PFSK-1 (cell line): ENCODE measurements around the gene IDH3B.

ENCODE experiments used
- FOXP2 ChIP-seq: optimal IDR thresholded peaks from 2 replicates; pipeline ENCODE3; 2011; ENCODE audit warnings: borderline replicate concordance, control low read depth, inconsistent platforms; ENCODE audit not compliant: insufficient read depth; ENCODE audit errors: extremely low read length, extremely low read depth
- POLR2AphosphoS5 ChIP-seq: IDR thresholded peaks from 2 replicates; pipeline ENCODE4 v1.6.1; 2012; ENCODE audit warnings: low read depth, mild to moderate bottlenecking, control low read depth, low read length, moderate library complexity
- REST ChIP-seq, 2 experiments: IDR thresholded peaks; 2 replicates each; pipeline versions ENCODE4 v1.6.1 to v1.8.0; 2011 to 2012; ENCODE audit warnings: low read depth in 2 of 2, low read length in 2 of 2, control low read depth in 1 of 2, inconsistent platforms in 1 of 2, mild to moderate bottlenecking in 1 of 2, moderate library complexity in 1 of 2; ENCODE audit not compliant: insufficient read depth in 1 of 2
- SIN3A ChIP-seq: IDR thresholded peaks from 2 replicates; pipeline ENCODE4 v1.6.1; 2012; ENCODE audit warnings: mild to moderate bottlenecking, low read length, moderate library complexity, borderline replicate concordance; ENCODE audit not compliant: insufficient read depth
- TAF1 ChIP-seq: IDR thresholded peaks from 2 replicates; pipeline ENCODE4 v1.6.1; 2012; ENCODE audit warnings: low read length, control low read depth, borderline replicate concordance; ENCODE audit not compliant: insufficient read depth

Gene IDH3B

DNA sequence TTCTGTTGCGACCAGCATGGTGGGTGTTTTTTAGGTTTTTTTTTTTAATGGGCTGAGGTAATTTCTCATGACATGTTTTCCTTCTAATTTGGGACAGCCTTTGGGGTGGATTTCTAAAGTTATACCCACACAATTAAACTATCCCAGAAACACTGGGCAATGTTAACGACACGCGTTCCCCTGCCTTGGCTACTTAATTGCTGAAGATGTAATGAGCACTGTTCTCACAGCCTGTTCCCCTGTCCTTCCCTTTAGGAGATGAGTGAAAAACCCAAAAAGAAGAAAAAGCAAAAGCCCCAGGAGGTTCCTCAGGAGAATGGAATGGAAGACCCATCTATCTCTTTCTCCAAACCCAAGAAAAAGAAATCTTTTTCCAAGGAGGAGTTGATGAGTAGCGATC is 6.3 kb downstream of the IDH3B start:
- TF ChIP-seq FOXP2 (no peak), POLR2AphosphoS5 (no peak; the same call in 1 of the 2 replicates), REST (IDR thresholded peaks at IDR 0.05; ENCODE audit: insufficient read depth in 1 of 2, low read depth in 2 of 2, low read length in 2 of 2) (no peak), TAF1 (no peak), SIN3A (no peak)

DNA sequence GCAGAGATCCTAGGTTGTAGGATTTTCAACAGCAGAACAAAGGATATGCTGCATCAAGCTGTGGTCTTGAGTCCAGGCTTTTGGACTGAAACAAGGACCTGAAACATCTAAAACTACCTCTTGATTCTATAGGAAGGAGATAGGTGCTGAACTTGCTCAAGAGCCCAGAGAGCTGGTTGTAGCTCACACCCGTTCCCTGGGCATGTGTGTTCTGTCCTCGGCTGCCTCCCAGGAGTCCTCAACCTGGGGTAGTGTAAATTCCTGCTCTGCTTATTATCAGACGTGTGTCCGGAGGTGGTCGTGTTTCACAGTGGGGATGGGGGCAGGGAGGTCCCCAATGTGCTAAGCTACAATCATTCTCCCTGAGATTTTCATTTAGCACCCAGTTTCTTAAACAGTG is 6.8 kb downstream of the IDH3B start:
- TF ChIP-seq POLR2AphosphoS5 (no peak; the same call in 1 of the 2 replicates), REST (IDR thresholded peaks at IDR 0.05; ENCODE audit: insufficient read depth in 1 of 2, low read depth in 2 of 2, low read length in 2 of 2) (no peak), FOXP2 (no peak)

DNA sequence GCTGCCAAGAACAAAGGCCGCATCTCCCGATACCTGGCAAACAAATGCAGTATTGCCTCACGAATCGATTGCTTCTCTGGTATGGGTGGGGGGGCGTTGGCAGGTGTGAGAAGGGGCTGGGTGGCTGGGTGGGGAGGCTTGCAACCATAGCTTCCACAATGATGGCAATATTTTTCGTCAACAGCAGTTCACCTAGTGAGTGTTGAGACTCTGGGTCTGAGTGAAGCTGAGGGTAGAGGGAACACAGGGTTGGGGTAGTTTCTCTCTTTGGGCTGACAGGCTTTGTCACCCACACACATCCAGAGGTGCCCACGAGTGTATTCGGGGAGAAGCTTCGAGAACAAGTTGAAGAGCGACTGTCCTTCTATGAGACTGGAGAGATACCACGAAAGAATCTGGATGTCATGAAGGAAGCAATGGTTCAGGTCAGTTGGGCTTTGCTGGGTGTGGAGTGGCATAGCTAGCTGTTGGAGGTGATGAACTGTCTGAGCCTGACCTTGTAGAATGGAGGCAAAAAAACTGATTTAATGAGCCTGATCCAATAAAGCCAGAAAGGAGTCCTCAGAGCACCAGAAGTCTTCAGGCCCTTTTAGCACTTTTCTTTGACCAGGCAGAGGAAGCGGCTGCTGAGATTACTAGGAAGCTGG is 7.4 kb downstream of the IDH3B start:
- TF ChIP-seq FOXP2, result no peak
- TF ChIP-seq SIN3A, result no peak
- no peak for TF ChIP-seq POLR2AphosphoS5
- TF ChIP-seq REST (IDR thresholded peaks at IDR 0.05; ENCODE audit: insufficient read depth in 1 of 2, low read depth in 2 of 2, low read length in 2 of 2), result no peak
- no peak for TF ChIP-seq TAF1

- TF ChIP-seq POLR2AphosphoS5 (peak; percentile 30; the same call in 1 of the 2 replicates), TAF1 (no peak), FOXP2 (no peak), SIN3A (no peak), REST (IDR thresholded peaks at IDR 0.05; ENCODE audit: insufficient read depth in 1 of 2, low read depth in 2 of 2, low read length in 2 of 2) (no peak)
Measured at GRCh38 chr20:2655331-2656116, 8.5 kb downstream of the IDH3B start.
